SK-MEL-5 (cell line): ENCODE measurements around the gene TP63. TPM values are rescaled to one million over a fixed set of nuclear protein-coding genes. Genes with fewer than 3 reads are reported as not detected.
"Not testable (repeated sequence)": the region's sequence is repeated elsewhere in the genome, so short reads cannot be mapped to it uniquely, and the experiment has no call there.

Experiments
- DNase-seq: peaks from one replicate; pipeline ENCODE4 v3.0.0-alpha.2; 2016; ENCODE audit warnings: low read depth, low spot score
- in situ Hi-C: cut with HindIII; loops from 2 replicates; pipeline ENCODE4 v1.10.0; 2016; ENCODE audit warnings: low sequenced_read_pairs, high pct_unique_total_duplicates, low pct_unique_long_range_greater_than_20kb
- total RNA-seq: library from RNA; depleted of rRNA; stranded (reverse); fragments of >200 nt; shearing (Covaris generic); gene quantifications from 2 replicates; pipeline ENCODE4 v1.2.3, GENCODE V29; 2014

TP63 gene
- total RNA-seq, 1 experiment from 2014 or later, result not detected

- DNase-seq, result no peak
- in situ Hi-C loops, result no loop called here
These were observed 28.4 kb downstream of the TP63 start for GRCh38 chr3:189659571-189659970.

DNA sequence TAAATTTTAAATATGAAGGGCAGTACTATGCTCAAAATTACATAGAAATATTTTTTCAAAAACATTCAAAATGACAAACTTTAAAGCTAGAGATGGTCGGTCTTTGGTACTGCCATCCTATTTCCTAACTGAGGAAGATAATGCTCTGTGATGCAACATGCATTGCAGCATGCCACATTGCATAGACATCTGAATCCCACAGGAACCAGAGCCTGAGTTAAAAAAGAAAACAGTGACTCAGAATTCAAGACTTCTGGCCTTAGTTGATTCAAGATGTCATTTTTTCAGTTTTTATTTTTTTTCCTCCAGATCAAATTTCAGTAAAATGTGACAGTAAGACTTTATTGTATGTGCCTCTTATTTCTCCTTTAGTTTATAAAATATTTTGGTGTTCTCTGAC is 33.1 kb downstream of the TP63 start:
- no peak for DNase-seq
- in situ Hi-C loops, result no loop called here

DNA sequence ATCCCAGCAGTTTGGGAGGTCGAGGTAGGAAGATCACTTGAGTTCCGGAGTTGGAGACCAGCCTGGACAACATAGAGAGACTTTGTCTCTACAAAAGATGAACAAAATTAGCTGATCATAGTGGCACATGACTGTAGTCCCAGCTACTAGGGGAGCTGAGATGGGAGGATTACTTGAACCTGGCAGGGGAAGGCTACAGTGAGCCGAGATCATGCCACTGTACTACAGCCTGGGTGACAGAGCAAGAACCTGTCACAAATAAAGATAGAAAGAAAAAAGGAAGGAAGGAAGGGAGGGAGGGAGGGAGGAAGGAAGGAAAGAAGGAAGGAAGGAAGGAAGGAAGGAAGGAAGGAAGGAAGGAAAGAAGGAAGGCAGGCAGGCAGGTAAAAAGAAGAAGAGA is 41.2 kb downstream of the TP63 start:
- in situ Hi-C loops, DNase-seq: not testable (repeated sequence)

- in situ Hi-C loops, result no loop called here
- DNase-seq, result no peak
These were observed 42.3 kb downstream of the TP63 start for GRCh38 chr3:189673535-189673934.

GRCh38 chr3:189674249-189674913 is 43.2 kb downstream of the TP63 start:
- no peak for DNase-seq
- in situ Hi-C loops, result no loop called here

DNA sequence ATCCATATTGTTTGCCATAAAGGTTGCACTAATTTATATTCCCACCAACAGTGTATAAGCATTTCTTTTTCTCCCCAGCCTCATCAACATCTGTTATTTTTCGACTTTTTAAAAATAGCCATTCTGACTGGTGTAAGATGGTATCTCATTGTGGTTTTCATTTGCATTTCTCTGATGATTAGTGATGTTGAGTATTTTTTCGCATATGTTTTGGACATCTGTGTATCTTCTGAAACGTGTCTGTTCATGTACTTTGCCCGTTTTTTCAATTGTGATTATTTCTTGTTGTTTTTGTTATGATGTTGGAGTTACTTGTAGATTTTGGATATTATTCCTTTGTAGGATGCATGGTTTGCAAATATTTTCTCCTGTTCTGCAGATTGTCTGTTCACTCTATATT is 46.5 kb downstream of the TP63 start:
- DNase-seq, result no peak
- in situ Hi-C loops, result no loop called here

- in situ Hi-C loops, result no loop called here
- no peak for DNase-seq
These were observed 49.5 kb downstream of the TP63 start for GRCh38 chr3:189680723-189681122.

DNA sequence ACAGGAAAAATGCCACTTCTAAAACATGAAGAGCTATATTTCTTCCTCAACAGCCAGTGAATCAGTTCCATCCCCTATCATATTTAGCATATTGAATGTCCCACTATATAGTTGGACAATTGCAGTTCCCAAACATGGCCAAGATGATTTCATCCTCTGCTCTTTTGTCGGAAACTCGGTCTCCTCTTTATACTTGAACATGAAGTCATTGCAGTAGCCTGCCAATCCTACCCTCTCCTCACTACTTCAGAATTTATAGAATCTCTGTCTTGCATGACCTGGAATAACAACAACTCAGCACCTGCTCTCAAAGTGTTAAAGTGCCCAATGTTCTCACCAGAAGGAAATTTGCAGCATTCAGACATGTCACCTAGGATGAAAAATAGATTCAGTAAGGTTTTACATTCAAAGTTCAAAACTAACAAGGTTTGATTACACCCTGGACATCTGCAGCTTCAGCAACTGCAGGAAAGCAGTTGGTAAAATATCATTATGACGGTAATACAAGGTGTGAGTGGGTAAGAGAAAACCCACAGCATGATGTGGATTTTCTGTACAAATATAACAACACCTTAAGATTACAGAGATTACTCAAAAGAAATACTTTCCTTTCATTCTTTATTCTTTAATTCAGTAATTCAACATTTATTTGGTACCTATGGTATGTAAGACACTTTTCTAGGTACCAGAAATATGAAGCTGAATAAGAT is 52.5 kb downstream of the TP63 start:
- DNase-seq, result no peak
- in situ Hi-C loops, result no loop called here

DNA sequence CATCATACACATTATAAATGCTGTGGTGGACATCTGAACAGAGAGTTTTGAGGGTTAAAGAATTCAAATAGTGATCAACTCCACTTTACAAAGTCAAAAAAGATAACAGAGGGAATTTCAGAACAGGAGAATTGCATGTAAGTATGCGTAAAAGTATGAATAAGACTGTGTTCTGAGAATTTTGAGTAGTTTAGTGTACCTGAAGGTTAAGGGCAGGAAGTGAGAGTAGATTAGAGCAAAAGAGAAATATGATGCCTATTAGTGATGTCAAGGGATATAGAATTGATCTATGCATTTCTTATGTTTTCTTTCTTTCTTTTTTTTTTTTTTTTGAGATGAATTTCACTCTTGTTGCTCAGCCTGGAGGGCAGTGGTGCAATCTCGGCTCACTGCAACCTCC is 53.1 kb downstream of the TP63 start:
- in situ Hi-C loops, result no loop called here

DNA sequence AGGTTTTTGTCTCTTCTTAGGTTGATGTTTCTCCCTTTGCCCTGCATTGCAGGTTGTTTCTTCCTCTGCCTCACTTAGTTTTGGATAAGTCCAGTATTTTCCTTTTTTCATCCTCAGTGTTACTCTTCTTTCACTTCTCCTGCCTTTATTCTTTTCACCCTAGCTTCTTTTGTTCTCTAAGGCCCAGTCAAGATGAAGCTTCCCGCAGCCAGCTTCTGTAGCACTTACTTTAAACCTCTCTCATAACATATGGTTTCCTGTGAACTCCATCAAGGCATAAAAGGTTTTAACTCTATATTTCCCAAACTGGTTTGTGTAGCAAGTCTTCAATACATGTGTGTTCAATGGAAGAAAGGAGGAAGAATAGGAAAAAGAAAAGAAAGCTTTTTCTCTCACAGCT is 54.1 kb downstream of the TP63 start:
- no peak for DNase-seq
- in situ Hi-C loops, result no loop called here

More for the DNA sequence above, 53.1 kb downstream of the TP63 start:
- no peak for DNase-seq

- no peak for DNase-seq
- in situ Hi-C loops, result no loop called here
These were observed 54.7 kb downstream of the TP63 start for GRCh38 chr3:189685860-189686259.

GRCh38 chr3:189687475-189687874 is 56.3 kb downstream of the TP63 start:
- in situ Hi-C loops, result no loop called here

GRCh38 chr3:189688262-189688661 is 57.1 kb downstream of the TP63 start:
- in situ Hi-C loops, result no loop called here
- DNase-seq, result no peak

More at GRCh38 chr3:189687475-189687874, 56.3 kb downstream of the TP63 start:
- DNase-seq, result no peak

DNA sequence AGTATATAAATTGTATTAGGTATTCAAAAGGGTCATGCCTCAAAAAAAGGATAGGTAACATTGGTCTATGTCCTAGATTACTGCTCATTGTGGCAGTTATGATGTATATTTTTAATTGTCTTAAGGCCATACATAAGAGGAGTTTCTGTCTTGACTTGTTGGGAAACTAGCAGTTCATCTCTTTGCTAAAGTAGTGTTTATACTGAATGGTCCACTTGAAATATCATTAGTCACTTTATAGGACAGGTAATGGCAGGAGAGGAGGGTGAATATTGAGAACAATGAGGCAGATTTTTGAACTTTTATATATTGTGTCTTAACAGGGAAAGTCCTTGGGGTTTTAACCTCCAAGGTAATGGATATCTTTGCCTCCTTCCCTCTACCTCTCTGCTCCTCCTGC is 58.4 kb downstream of the TP63 start:
- no peak for DNase-seq
- in situ Hi-C loops, result no loop called here

GRCh38 chr3:189690237-189690636 is 59.0 kb downstream of the TP63 start:
- DNase-seq, result no peak
- in situ Hi-C loops, result no loop called here

- no peak for DNase-seq
- in situ Hi-C loops, result no loop called here
These were observed 59.5 kb downstream of the TP63 start for GRCh38 chr3:189690672-189691071.

DNA sequence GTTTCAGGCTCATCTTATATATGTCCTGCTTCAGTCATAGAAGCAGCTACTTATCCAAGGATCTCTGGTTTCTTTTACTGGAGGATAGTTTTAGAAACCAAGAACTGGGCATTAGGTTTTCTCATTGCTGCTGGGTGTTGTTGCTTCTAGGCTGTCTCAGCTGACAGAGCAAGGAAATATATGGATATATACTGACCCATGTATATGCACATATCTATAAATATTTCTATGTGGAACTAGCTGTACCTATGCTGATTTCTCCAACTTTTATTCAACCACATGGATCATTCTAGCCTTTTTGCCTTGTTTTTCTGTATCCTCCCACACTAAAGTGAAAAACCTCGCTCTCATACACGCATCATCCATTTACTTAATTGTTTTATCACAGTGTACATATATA is 64.2 kb downstream of the TP63 start:
- in situ Hi-C loops, result no loop called here
- no peak for DNase-seq

GRCh38 chr3:189698811-189699210 is 67.6 kb downstream of the TP63 start:
- in situ Hi-C loops, result no loop called here

DNA sequence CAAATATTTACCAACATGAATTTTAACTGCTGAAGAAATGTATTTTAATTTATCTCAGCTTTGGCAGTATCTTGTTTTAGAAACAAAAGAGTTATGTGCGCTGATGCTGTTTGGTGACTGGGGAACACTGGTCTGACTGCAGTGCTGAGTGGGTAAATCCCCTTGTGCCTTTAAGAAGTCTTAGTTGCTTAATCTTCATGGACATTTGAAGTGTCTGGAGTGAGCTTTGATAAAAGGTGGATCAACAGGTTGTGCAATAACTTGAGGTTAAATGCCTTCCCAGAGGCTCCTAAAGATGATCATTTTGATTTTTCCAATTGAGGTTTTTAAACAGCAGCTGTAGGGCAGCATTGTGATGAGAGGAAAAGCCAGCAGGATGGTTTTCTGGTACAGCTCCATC is 68.7 kb downstream of the TP63 start:
- DNase-seq, result no peak
- in situ Hi-C loops, result no loop called here

More at GRCh38 chr3:189698811-189699210, 67.6 kb downstream of the TP63 start:
- no peak for DNase-seq
